ENCODE data around the gene CCDC110. TPM values are rescaled to one million over a fixed set of nuclear protein-coding genes. Genes with fewer than 3 reads are reported as not detected.

Gene CCDC110
- total and polyA plus RNA-seq, 2 of the 13 experiments (the other 11 are each of a cell fraction or from before 2014, with no cell fraction given): not detected

- no TSS peak for BruUV-seq (replicated peaks)
- TF ChIP-seq TOPORS (CRISPR knock-in tag; IDR thresholded peaks at IDR 0.05) (no peak), SMAD3 (CRISPR knock-in tag; IDR thresholded peaks at IDR 0.05) (no peak), ZKSCAN1 (IDR thresholded peaks at IDR 0.05; ENCODE audit: low read length) (no peak), ZSCAN12 (CRISPR knock-in tag; IDR thresholded peaks at IDR 0.05) (no peak), NFE2L1 (CRISPR knock-in tag; IDR thresholded peaks at IDR 0.05; ENCODE audit: borderline replicate concordance) (no peak), SNAI1 (CRISPR knock-in tag; IDR thresholded peaks at IDR 0.05; ENCODE audit: borderline replicate concordance) (no peak), ZNF550 (CRISPR knock-in tag; IDR thresholded peaks at IDR 0.05; ENCODE audit: borderline replicate concordance) (no peak), RARA (CRISPR knock-in tag; IDR thresholded peaks at IDR 0.05) (no peak), RELA (CRISPR knock-in tag; IDR thresholded peaks at IDR 0.05) (no peak), ZNF292 (CRISPR knock-in tag; IDR thresholded peaks at IDR 0.05; ENCODE audit: borderline replicate concordance, low read depth) (no peak), ZNF260 (CRISPR knock-in tag; IDR thresholded peaks at IDR 0.05; ENCODE audit: borderline replicate concordance, low read depth) (no peak), JDP2 (CRISPR knock-in tag; IDR thresholded peaks at IDR 0.05; ENCODE audit: borderline replicate concordance) (no peak), ZSCAN9 (CRISPR knock-in tag; IDR thresholded peaks at IDR 0.05; ENCODE audit: borderline replicate concordance) (no peak), ARNT2 (CRISPR knock-in tag; IDR thresholded peaks at IDR 0.05; ENCODE audit: low read depth) (no peak), ZMAT3 (CRISPR knock-in tag; conservative IDR thresholded peaks at IDR 0.05) (no peak), ZNF329 (CRISPR knock-in tag; IDR thresholded peaks at IDR 0.05; ENCODE audit: low read depth) (no peak), HOXA3 (CRISPR knock-in tag; IDR thresholded peaks at IDR 0.05) (no peak)
- TF ChIP-seq, protein P1, sequence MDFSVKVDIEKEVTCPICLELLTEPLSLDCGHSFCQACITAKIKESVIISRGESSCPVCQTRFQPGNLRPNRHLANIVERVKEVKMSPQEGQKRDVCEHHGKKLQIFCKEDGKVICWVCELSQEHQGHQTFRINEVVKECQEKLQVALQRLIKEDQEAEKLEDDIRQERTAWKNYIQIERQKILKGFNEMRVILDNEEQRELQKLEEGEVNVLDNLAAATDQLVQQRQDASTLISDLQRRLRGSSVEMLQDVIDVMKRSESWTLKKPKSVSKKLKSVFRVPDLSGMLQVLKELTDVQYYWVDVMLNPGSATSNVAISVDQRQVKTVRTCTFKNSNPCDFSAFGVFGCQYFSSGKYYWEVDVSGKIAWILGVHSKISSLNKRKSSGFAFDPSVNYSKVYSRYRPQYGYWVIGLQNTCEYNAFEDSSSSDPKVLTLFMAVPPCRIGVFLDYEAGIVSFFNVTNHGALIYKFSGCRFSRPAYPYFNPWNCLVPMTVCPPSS (IDR thresholded peaks at IDR 0.05): no peak
- Histone ChIP-seq H3K4me3 (replicated peaks in 1 of 3; ENCODE audit: insufficient read depth in 1 of 3, low read depth in 2 of 3, low read length in 3 of 3) (no peak overlapping the region), H3K9ac (ENCODE audit: insufficient read depth, low read depth, low read length) (no peak overlapping the region), H3K4me1 (ENCODE audit: insufficient read depth, low read length) (peaks cover 12% of the 10 kb centered on the region), H3K4me2 (ENCODE audit: low read depth, low read length) (no peak overlapping the region), H3K9me3 (ENCODE audit: low read length) (no peaks in the 10 kb centered on the region), H3K27ac (ENCODE audit: extremely low read length, insufficient read depth, low read length) (no peak overlapping the region), H3K36me3 (replicated peaks in 1 of 2; ENCODE audit: control insufficient read depth in 1 of 2, insufficient read depth in 2 of 2, low read length in 2 of 2) (no peaks in the 10 kb centered on the region), H2AFZ (ENCODE audit: low read length) (no peak overlapping the region), H4K20me1 (ENCODE audit: insufficient read depth, low read length) (no peaks in the 10 kb centered on the region), H3K27me3 (ENCODE audit: control insufficient read depth in 1 of 2, insufficient read depth in 2 of 2, low read length in 2 of 2) (peaks cover 0 to 68% of the 10 kb centered on the region in 2 experiments; a peak in 3 of 5 replicates), H3K79me2 (ENCODE audit: insufficient read depth, low read length) (no peaks in the 10 kb centered on the region)
- DNase-seq (ENCODE audit: low spot score) (no peak), ATAC-seq (no peak), FAIRE-seq (no peak)
- intact Hi-C loops (cut with micrococcal nuclease; ENCODE audit: unreplicated experiment) (no loop called here), in situ Hi-C loops (cut with HindIII; ENCODE audit: extremely low pct_ligation_motif_present, low pct_unique_long_range_greater_than_20kb) (loop anchor here (25.0 kb wide), 1 partner anchor 569 kb away; no protein-coding TSS in a partner anchor)
- ChIA-PET POLR2A (no interaction called here), CTCF (ENCODE audit: low intra/inter-chr PET ratio, low total read pairs) (no interaction called here)
- WGBS (ENCODE audit: low lambda C conversion rate): 29% methylated on average over 8 of the region's 8 CpGs
These were observed 3.5 kb downstream of the CCDC110 start for GRCh38 chr4:185467991-185468390.
